Neutrophil (primary cell): ENCODE measurements around the gene VWA7.
"Not testable (repeated sequence)": the region's sequence is repeated elsewhere in the genome, so short reads cannot be mapped to it uniquely, and the experiment has no call there.

Source experiments
- H3K27ac ChIP-seq: fragments of 200-600 bp; sonication (generic); 2 replicates; pipeline ENCODE4 v1.5.1; 2016; ENCODE audit warnings: mild to moderate bottlenecking, moderate library complexity
- H3K27me3 ChIP-seq: fragments of 200-600 bp; sonication (generic); 2 replicates; pipeline ENCODE4 v1.6.0; 2016; ENCODE audit warnings: mild to moderate bottlenecking
- H3K36me3 ChIP-seq: fragments of 200-600 bp; sonication (generic); 2 replicates; pipeline ENCODE4 v1.5.1; 2017
- H3K4me1 ChIP-seq, 2 experiments: fragments of 200-600 bp in 1 of 2; sonication (generic) in 1 of 2; 1 replicate in 1 of 2; 2 replicates in 1 of 2; pipeline versions ENCODE4 v1.5.1 to v1.6.1; 2013 to 2016; ENCODE audit warnings: low read depth in 1 of 2, low read length in 1 of 2, mild to moderate bottlenecking in 1 of 2, moderate library complexity in 1 of 2; ENCODE audit not compliant: control insufficient read depth in 1 of 2, insufficient read depth in 1 of 2
- H3K4me3 ChIP-seq, 2 experiments: fragments of 200-600 bp in 1 of 2; sonication (generic) in 1 of 2; 1 replicate in 1 of 2; 2 replicates in 1 of 2; pipeline ENCODE4 v1.5.1; 2013 to 2016; ENCODE audit warnings: low read depth in 1 of 2, low read length in 1 of 2, mild to moderate bottlenecking in 1 of 2, moderate library complexity in 1 of 2
- H3K9me3 ChIP-seq: fragments of 200-600 bp; sonication (generic); 2 replicates; pipeline ENCODE4 v1.5.1; 2016
- TF ChIP-seq, protein P1 (sequence below): fragments of 200-600 bp; sonication (generic); IDR thresholded peaks from 2 replicates; pipeline ENCODE4 v1.5.1; 2016; ENCODE audit warnings: antibody characterized with exemption

VWA7 gene

GRCh38 chr6:31776989-31777666 is at the start of gene VWA7:
TSS of gene VWA7 (minus strand) at chr6:31777328. CDS start at chr6:31776779, 549 bp downstream.
- Histone ChIP-seq H3K27me3 (peaks cover 5% of the 10 kb centered on the region), H3K4me3 (peak within 1 kb of the TSS in 1 of 2 experiments; percentile 52), H3K4me1 (peaks cover 4 to 11% of the 10 kb centered on the region in 2 experiments), H3K9me3 (no peaks in the 10 kb centered on the region), H3K36me3 (peaks cover 19% of the 10 kb centered on the region), H3K27ac (peak within 1 kb of the TSS; percentile 59)
- TF ChIP-seq, protein P1, sequence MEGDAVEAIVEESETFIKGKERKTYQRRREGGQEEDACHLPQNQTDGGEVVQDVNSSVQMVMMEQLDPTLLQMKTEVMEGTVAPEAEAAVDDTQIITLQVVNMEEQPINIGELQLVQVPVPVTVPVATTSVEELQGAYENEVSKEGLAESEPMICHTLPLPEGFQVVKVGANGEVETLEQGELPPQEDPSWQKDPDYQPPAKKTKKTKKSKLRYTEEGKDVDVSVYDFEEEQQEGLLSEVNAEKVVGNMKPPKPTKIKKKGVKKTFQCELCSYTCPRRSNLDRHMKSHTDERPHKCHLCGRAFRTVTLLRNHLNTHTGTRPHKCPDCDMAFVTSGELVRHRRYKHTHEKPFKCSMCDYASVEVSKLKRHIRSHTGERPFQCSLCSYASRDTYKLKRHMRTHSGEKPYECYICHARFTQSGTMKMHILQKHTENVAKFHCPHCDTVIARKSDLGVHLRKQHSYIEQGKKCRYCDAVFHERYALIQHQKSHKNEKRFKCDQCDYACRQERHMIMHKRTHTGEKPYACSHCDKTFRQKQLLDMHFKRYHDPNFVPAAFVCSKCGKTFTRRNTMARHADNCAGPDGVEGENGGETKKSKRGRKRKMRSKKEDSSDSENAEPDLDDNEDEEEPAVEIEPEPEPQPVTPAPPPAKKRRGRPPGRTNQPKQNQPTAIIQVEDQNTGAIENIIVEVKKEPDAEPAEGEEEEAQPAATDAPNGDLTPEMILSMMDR, result no peak

- TF ChIP-seq, protein P1, result no peak
- Histone ChIP-seq H3K9me3 (no peaks in the 10 kb centered on the region), H3K4me1 (peaks cover 65 to 71% of the 10 kb centered on the region in 2 experiments), H3K36me3 (no peaks in the 10 kb centered on the region), H3K4me3 (peak overlapping the region; percentile 76 to 85), H3K27me3 (no peaks in the 10 kb centered on the region), H3K27ac (peak overlapping the region; percentile 95)
Measured at GRCh38 chr6:31826793-31827285, 49.7 kb upstream of the VWA7 start.

DNA sequence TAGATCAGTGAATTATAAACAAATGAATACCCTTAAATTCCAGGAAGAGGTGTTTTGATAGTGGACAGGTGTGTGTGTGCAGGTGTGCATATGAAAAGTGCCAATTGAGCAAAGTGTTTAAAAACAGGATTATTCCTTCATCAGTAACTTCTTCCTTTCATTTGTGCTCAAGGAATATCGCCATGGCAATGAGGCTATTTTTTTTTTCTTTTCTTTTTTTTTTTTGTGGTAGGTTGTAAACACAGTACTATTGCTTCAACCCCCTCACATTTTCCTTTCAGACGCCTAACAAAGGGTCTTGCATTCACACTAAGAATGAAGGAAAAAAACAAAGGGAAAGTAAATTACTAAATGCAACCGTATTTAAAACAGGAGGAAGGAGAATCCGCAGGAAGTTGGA is 48.4 kb upstream of the VWA7 start:
- H3K27me3 ChIP-seq, result no peaks in the 10 kb centered on the region
- no peaks in the 10 kb centered on the region for H3K36me3 ChIP-seq
- no peaks in the 10 kb centered on the region for H3K9me3 ChIP-seq
- peaks cover 63 to 70% of the 10 kb centered on the region in 2 experiments for H3K4me1 ChIP-seq
- no peak overlapping the region for H3K4me3 ChIP-seq
- peak overlapping the region; percentile 95 for H3K27ac ChIP-seq
- TF ChIP-seq, protein P1, result no peak

- H3K27me3 ChIP-seq, H3K9me3 ChIP-seq, H3K36me3 ChIP-seq: not testable (repeated sequence)
- peak overlapping the region in 1 of 2 experiments; percentile 18 for H3K4me3 ChIP-seq
- peak overlapping the region; percentile 90 for H3K27ac ChIP-seq
- peaks cover 77 to 79% of the 10 kb centered on the region in 2 experiments for H3K4me1 ChIP-seq
Measured at GRCh38 chr6:31823592-31824196, 46.6 kb upstream of the VWA7 start.

DNA sequence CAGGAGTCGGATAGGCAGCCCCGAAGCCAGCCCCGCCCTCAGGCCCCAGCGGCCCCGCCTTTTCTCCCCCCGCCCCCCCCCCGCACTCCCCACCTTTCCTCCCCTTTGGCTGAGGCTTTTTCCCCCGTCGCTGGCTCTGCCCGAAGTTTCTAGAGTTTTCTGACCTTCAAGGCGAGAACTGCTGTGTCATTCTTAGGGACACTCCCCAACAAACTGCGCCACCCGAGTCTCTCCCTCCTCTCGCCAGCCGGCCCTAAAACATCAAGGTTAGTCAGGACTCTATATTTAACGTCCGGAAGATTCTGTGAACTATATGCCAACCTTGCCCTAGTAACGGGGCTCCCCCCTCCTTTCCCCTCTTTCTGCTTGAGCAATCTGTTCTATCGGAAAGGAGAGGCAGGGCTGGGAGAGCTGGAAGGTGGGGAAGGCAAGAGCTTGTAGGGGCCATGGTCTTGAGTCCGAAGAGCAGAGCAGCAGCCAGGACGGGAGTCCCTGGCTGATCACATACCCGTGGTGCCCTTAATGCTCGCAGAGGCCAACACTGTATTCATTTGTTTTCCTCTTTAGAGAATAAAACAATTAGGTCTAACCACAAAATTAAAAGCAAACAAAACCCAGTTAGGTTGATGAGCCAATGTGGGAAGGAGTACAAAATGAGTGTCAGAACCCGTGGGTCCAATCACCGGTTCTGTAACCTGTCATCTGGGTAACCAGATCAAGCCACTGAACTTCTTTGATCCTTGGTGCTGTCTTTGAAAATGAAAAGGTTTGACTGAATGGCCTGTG is 45.1 kb upstream of the VWA7 start:
- H3K9me3 ChIP-seq, result no peaks in the 10 kb centered on the region
- H3K27ac ChIP-seq, result peak overlapping the region; percentile 90
- H3K36me3 ChIP-seq, result no peaks in the 10 kb centered on the region
- H3K4me3 ChIP-seq, result peak overlapping the region; percentile 80 to 96
- TF ChIP-seq, protein P1, result no peak
- H3K27me3 ChIP-seq, result no peaks in the 10 kb centered on the region
- H3K4me1 ChIP-seq, result peaks cover 81 to 91% of the 10 kb centered on the region in 2 experiments
